GM18868 (cell line): ENCODE results near the gene ZNF37A.
"Not testable (repeated sequence)": the region's sequence is repeated elsewhere in the genome, so short reads cannot be mapped to it uniquely, and the experiment has no call there.

Source experiments
- ATAC-seq: cut with Tn5 transposase; IDR thresholded peaks from one replicate; pipeline ENCODE4 v1.9.1; 2021; ENCODE audit warnings: mild to moderate bottlenecking, moderate library complexity; ENCODE audit not compliant: unreplicated experiment

The ZNF37A gene

DNA sequence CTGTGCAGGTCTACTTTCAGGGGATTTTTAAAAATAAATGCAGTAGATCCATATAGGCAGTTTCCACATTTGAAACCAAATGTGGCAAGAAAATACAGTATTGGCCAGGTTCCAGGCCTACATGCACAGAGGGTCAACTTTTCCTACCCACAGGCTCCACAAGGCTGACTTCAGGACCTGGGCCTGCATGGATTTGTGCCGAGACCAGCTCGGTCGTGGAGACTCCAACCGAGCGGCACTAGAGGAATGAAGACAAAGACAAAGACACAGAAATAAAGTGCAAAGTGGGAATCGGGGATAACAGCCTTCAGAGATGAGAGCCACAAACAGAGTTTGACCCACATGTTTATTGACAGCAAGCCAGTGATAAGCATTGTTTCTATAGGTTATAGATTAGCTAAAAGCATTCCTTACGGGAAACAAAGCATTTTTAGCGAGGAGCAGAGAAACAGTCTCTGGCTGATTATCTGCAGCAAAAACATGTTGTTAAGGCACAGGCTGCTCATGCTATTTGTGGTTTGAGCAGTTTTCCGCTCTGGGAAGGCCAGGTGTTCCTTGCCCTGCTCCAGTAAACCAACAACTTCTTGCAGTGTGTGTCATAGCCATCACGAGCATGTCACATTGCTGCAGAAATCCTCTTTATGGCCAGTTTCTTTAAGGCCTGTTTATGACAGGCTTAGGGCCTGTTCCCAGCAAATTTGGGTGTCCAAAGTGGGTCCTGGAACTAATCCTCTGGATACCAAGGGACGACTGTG is 52.6 kb downstream of the ZNF37A start:
- no peak for ATAC-seq

DNA sequence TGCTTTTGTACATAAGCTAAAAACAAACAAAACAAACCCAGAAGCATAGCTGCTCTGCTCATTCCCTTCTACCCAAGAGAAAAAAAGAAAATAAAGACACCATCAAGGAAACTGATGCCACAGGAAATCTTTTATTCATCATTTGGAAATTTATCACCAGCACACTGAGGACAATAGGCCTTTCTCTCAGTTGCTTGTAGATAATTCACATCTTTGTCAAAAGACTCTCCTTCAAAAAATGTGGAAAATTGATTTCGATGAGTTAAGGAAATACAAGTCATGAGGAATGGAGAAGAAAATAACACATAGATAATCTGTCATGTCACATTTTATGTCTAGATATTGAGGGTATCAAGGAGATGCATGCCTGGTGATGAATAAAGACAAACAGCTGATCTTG is 53.5 kb downstream of the ZNF37A start:
- ATAC-seq, result no peak

DNA sequence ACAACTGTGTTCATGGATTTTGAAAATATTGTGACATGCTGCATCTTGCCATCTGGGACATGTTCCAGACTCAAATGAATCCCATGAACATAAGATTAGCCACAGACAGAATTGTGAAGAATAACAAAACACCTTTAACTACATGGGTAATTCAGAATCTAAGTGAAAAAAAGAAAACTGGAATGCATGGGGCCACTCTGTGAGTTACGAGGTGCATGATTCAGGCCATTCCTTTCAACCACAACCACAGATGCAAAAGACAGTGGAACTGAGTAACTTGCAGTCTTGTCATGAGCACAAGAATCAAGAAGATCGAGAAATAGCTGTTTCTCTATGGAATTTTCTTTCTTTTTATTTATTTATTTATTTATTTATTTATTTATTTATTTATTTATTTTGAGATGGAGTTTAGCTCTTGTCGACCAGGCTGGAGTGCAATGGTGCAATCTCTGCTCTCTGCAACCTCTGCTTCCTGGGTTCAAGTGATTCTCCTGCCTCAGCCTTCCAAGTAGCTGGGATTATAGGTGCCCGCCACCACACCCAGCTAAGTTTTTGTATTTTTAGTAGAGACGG is 56.8 kb downstream of the ZNF37A start:
- ATAC-seq, result not testable (repeated sequence)

DNA sequence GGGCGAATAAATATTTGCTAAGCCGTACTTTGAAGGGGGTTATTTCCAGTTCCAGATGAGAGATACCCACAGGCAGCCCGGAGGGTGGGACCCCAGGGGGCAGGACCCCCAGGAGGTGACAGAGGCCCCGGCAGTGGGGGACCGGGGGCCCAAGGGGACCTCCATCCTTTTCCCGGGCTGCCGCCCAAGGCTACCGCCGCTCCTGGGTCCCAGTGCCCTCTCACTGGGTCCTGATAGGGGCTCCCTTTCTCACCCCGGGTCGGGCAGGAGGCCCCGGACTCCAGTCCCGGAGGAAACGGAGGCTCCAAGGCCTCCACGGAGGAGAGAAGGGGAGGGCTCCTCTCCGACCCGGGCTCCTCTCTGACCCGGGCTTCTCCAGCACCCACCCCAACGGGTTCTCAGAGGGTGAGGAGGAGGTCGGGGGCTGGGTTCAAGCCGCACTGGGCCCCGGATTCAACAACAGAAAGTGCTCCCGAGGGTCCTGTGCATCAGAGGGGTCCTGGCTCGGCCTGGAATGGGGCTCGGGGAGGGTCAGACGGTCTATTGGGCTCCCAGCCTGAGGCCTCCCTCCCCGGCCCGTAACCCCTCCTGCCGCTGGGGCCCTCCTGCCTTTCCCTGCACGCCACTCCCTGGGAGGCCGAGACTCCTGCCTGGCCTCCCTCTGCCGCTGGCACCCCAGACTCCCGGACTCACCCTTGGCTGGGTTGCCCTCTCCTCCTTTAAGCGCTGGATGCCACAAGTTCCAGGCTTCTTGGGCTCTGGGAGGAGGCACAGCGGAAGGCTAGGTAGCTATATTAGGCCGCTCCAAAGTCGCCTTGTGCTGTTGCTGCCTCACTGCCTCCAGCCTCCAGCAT is 62.5 kb downstream of the ZNF37A start:
- ATAC-seq, result no peak

DNA sequence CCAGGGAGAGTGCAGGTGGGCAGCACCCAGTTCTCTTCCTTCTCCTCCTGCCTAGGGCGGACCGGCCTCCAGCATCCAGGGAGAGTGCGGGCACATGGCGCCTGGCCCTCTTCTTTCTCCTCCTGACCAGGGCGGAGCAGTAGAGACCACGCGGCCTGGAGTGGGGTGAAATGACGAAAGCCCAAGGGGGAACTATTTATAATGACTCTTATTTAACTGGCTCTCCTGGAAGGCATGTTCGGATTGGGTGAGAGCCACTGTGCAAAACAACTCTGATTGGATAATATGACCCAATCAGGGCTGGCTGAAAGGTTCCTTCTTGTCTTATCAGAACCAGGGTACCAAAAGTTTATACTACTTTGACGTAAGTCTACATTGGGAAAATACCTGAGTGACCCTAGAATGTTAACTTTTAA is 63.1 kb downstream of the ZNF37A start:
- no peak for ATAC-seq

DNA sequence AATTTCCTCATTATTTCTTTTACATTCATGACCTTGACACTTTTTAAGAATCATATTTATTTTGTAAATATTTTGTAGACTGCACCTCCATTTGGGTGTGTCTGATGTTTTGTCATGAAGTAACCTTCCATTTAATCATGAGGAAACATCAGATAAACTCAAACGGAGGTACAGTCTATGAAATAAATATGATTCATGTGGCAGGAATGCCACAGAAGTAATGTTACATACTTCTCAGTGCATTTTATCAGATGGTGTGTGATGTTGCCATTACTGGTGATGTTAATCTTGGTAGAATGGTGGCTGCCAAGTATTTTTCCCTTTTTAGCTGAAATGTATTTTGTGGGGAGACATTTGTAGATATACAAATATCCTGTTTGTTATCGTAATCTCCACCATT is 64.9 kb downstream of the ZNF37A start:
- no peak for ATAC-seq

DNA sequence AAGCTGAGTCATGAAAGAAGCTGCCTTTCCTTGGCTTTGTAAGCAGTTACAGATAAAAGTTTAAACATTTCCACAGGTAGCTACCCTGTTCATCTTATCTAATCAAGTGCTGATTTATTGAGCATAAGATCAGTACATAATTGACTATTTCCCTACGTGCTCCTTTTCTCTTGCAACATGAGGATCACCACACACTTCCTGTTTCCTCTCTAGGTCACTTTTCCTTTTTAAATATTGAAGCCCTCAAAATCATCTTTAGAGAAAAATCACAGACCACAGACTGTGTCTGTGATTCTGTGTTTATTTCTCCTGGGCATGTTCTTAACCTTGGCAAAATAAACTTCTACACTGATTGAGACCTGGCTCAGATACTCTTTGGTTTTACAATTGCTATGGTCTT is 69.5 kb downstream of the ZNF37A start:
- no peak for ATAC-seq

DNA sequence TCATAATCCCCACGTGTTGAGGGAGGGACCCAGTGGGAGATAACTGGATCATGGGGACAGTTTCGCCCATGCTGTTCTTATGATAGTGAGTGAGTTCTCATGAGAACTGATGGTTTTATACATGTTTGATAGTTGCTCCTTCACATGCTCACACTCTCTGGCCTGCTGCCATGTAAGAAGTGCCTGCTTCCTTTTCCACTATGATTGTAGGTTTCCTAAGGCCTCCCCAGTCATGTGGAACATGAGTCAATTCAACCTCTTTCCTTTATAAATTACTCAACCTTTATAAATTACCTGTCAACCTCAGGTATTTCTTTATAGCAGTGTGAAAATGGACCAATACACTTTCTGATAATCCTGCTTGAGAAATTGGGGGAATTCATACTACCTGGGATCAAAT is 80.2 kb downstream of the ZNF37A start:
- ATAC-seq, result no peak

DNA sequence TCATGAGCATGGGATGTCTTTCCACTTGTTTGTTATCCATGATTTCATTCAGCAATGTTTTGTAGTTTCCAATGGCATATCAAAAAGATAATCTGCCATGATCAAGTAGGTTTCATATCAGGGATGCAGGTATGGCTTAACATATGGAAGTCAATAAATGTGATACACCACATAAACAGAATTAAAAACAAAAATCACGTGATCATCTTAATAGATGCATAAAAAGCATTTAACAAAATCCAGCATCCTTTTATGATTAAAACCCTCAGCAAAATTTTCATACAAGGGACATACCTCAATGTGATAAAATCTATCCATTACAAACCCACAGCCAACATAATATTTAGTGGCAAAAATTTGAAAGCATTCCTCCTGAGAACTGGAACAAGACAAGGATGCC is 90.3 kb downstream of the ZNF37A start:
- no peak for ATAC-seq
